ENCODE measurements around the gene SSU72.
"Not testable (repeated sequence)": the region's sequence is repeated elsewhere in the genome, so short reads cannot be mapped to it uniquely, and the experiment has no call there.

SSU72 gene

DNA sequence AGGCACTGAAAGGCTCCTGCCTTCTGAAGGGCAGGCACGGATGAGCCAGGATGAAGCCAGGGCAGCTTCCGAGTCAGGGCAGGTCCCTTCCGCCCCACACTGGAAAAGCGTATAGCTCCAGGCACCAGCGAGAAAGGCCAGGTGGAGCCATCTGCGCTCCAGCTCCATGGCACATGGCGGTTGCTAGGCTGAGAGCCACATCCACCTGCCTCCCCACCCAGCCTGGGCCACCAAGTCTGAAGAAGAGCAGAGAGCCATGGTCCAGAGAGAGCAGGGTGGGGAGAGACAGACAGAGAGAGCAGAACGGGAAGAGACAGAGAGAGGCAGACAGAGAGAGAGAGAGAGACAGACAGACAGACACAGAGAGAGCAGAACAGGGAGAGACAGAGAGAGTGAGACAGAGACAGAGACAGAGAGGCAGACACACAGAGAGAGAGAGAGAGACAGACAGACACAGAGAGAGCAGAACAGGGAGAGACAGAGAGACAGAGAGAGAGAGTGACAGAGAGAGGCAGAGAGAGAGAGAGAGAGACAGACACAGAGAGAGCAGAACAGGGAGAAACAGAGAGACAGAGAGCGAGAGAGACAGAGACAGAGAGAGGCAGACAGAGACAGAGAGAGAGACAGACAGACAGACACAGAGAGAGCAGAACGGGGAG lies 20.1 kb upstream of the SSU72 start:
- DNase-seq = no peak

DNA sequence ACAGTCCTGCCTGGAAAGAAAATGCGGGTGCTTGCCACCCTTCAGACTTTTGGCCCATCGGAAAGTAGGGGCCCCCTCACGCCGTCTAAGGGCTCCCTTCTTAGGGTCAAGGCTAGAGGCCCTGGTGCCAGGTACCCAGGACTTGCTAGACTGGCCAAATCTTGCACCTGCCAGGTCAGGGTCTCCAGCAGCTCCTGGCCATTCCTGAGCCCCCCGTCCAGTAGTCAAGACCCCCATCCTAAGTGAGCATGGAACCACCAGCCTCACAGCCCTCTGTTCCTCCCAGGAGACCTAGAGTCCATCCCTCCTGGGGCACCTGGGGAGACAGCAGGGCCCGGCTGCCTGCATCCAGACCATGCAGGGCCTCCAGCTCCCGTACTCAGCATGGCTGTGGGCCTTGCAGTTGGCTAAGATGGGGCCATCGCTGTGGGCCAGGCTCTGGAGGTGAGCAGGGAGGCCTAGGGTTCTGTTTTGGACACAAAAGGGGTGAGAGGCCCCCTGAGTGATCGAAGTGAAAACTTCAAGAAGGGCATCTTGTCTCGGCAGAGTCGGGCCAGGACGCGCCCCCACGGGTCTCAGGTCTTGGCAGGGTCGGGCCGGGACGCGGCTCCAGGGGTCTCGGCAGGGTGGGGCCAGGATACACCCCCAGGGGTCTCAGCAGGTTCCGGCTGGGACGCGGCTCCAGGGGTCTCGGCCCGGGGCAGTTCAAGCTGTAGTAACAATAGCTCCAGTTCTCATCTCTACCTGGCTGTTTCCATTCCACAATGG lies 19.4 kb upstream of the SSU72 start:
- DNase-seq = no peak

GRCh38 chr1:1591452-1591851 lies 16.8 kb upstream of the SSU72 start:
- DNase-seq = no peak

DNA sequence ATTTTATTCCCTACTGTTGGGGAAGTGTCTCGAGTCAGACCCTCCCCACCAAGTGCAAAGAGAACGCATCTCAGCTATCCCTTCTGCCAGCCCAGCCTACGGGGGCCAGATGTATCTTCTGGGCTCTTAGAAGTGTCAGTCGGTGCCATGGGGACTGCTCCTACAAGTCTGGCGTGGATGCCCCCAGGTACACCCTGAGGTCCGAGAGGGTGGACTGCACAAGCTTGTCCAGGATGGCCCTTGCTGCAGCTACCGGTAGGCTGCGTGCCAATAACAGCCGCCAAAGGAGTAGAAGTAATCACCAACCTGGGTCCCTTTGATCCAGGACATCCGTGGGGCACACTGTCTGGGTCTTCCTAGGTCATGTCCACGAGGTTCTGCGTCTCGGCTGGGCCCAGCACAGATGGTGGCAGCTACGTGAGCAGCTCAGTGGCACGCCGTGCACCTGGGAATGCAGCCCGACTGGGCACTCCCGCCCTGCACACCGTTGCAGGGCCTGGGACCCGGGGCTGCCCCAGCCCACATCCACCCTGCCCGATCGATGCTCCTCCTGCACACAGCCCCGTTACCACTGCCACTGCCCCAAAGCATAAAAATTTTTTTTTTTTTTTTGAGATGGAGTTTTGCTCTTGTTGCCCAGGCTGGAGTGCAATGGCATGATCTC lies 8.8 kb upstream of the SSU72 start:
- DNase-seq = no peak

DNA sequence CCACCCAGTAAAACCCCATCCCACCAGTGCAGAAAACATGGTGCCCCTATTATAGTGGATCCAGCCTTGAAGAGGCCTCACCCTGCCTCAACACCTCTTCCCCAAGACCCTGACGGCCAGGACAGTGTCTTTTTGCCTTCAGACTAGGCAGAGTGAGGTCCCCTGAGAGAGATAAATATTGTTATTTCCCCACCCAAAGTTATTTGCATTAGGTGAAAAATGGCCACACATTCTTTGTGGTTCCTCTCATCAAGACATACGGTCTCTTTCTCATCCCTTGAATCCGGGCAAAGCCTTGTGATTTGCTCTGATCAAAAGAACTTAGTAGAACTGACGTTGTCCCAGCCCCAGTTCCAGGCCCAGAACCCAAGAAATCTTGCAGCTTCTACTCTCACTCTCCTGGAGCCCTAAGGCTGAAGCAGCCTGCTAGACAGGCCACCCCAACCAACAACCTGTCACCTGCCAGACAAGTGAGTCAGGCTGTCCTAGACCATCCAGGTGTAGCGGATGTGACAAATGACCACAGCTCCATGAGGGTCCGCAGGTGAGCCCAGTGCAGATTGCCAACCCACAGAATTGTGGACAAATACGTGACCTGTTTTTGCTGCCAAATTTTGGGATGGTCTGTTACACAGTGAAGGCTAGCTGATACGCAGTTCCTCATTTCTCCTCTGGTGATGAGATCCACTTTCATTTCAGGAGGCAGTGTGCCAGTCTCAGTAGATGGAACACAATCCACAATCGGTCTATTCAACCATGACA lies 8.1 kb upstream of the SSU72 start:
- no peak for DNase-seq

- no peak for DNase-seq
Observed at GRCh38 chr1:1578371-1578940, 3.8 kb upstream of the SSU72 start.

DNA sequence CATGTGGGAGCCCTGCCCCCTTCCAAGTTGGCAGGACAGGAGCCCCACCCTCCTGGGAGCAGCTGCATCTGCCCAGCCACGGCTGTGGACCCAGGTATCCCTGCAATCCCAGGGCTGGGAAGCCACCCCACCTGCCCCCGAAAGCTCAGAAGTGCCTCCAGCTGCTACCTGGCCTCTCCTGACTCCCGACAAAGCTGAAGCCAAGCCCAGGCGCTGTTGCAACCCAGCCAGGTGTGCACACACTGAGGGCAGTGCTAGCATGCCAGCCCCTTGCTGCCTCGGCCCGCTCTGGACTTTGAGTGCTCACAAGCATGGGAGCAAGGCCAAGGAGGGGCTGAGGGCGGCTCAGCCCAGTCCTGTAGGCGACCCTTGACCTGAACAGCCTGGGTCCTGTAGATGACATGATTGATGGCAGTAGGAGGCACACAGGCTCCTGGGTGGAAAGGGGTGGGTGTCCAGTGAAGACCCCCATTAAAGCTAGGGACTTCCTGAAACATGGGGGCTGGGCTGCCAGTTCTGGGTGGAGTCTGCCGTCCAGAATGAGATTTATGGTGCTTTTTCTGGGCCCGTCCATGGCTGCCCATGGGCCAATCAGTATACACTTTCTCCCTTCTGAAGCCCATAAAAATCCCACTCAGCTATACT lies 2.8 kb upstream of the SSU72 start:
- DNase-seq = no peak

GRCh38 chr1:1573843-1574720 lies 581 bp downstream of the SSU72 start:
- DNase-seq = peak; percentile 18

DNA sequence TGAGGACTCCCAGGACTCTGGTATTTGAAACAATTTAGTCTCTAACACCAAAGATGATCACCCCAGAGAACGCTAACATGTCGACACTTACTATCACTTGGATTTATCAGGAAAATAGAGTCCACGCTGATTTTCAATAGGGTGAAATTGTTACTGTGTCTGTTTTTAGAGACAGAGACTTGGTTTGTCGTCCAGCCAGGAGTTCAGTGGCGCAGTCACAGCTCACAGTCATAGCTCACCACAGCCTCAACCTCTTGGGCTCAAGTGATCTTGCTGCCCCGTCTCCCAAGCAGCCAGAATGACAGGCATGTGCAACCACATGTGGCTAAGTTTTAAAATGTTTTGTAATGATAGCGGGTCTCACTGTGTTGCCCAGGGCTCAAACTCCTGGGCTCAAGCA lies 5.3 kb downstream of the SSU72 start:
- no peak for DNase-seq

DNA sequence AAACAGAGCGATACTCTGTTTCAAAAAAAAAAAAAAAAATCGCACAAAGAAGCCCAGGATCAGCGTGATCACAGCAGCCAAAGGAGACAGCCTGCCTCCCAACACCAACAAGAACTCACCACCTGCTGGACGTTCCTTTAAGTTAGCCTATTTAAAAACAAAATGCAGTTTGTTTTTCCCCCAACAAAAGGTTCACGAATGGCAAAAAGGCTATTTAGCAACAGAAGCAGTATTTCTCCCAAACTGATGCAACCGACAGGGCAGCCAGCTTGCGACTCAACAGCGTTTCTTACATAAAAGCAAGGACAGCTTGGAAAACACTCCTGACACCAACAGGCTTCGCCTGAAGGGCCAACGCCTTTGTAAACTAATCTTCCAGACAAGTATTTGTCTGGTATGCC lies 6.8 kb downstream of the SSU72 start:
- no peak for DNase-seq

GRCh38 chr1:1567152-1567875 lies 7.3 kb downstream of the SSU72 start:
- DNase-seq = no peak

DNA sequence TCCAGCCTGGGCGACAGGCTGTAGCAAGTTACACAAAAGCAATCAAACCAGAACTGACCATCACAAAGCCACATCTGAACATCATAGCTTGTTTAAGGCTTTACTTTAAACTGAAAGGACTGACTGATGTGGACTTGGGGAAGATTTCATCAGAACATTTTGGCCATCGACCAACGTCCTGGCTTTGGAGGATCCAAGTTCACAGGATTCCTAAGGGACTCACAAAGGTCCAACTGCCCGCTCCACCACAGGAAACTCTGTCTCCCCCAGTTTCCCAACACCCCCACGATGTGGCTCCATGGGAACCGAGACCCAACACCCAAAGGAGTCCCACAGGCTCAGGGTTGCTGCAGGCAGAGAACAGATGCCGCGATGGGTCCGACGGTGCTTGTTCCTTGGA lies 9.3 kb downstream of the SSU72 start:
- no peak for DNase-seq

GRCh38 chr1:1564268-1564667 lies 10.4 kb downstream of the SSU72 start:
- no peak for DNase-seq

GRCh38 chr1:1563688-1564087 lies 11.0 kb downstream of the SSU72 start:
- DNase-seq = no peak

DNA sequence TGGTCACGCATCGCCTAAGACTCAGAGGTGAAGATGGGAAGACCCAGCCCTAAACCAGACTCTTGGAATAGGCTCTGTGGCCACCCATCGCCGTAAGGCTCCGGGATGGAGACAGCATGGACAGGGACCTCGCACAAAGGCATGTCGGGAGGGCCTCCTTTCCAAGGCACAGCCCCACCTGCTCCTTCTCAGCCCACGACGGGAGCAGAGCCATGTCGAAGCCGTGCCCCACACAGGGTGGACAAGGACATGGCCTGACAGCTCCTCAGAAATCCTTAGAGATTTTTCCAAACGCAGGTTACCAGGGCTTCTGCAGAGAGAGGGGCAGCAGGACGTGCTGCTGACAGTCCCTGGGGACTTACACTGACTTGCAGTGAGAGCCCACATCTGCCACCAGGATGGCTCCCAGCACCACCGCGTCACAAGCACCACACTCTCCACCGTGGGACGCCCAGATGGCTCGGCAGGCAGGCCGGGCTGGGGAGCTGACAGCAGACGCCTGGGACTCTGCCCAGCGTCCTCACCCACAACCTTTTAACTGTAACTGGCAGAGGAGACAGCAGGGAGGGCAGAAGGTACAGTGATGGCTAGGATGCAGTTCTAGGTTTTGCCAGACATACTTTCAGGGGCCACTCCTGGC lies 12.0 kb downstream of the SSU72 start:
- DNase-seq = no peak

- no peak for DNase-seq
Observed at GRCh38 chr1:1561801-1562470, 12.7 kb downstream of the SSU72 start.

- DNase-seq = no peak
Observed at GRCh38 chr1:1560178-1560577, 14.5 kb downstream of the SSU72 start.

- no peak for DNase-seq
Observed at GRCh38 chr1:1559066-1559465, 15.6 kb downstream of the SSU72 start.

- DNase-seq = no peak
Observed at GRCh38 chr1:1558591-1558990, 16.1 kb downstream of the SSU72 start.

- not testable (repeated sequence) for DNase-seq
Observed at GRCh38 chr1:1557688-1558087, 17.0 kb downstream of the SSU72 start.
